Chondrocyte (in vitro differentiated cells): Measurements from ENCODE around the gene E2F4. TPM values are rescaled to one million over a fixed set of nuclear protein-coding genes. Genes with fewer than 3 reads are reported as not detected.

Experiments
- DNase-seq: peaks from one replicate; pipeline ENCODE4 v3.0.0; 2021; ENCODE audit warnings: mixed read lengths, low spot score
- H3K27ac Mint-ChIP-seq: one replicate; pipeline ENCODE4 v1.8.0; 2021; ENCODE audit warnings: mild to moderate bottlenecking, moderate library complexity, mixed read lengths; ENCODE audit not compliant: unreplicated experiment
- H3K27me3 Mint-ChIP-seq: 2 replicates; pipeline ENCODE4 v1.8.0; 2021; ENCODE audit warnings: low read depth, mixed read lengths
- H3K36me3 Mint-ChIP-seq: 2 replicates; pipeline ENCODE4 v1.8.0; 2021; ENCODE audit warnings: low read depth, mixed read lengths
- H3K4me1 Mint-ChIP-seq: 2 replicates; pipeline ENCODE4 v1.8.0; 2021; ENCODE audit warnings: low read depth, mild to moderate bottlenecking, mixed read lengths
- H3K4me3 Mint-ChIP-seq: one replicate; pipeline ENCODE4 v1.8.0; 2021; ENCODE audit warnings: mild to moderate bottlenecking, moderate library complexity, mixed read lengths; ENCODE audit not compliant: unreplicated experiment
- H3K9me3 Mint-ChIP-seq: 2 replicates; pipeline ENCODE4 v1.8.0; 2021; ENCODE audit warnings: low read depth, mixed read lengths
- CTCF ChIP-seq: fragments of 200-600 bp; sonication (generic); IDR thresholded peaks from 2 replicates; pipeline ENCODE4 v1.5.0; 2021; ENCODE audit warnings: antibody characterized with exemption, mild to moderate bottlenecking, moderate library complexity
- total RNA-seq: library from RNA; stranded (reverse); gene quantifications from 3 replicates; pipeline ENCODE4 v1.2.1, GENCODE V29; 2021

Gene E2F4
- total RNA-seq, 1 donor from 2014 or later = 33.4 TPM

- no peak overlapping the region for H3K4me3 Mint-ChIP-seq
- H3K36me3 Mint-ChIP-seq = peaks cover 1% of the 10 kb centered on the region
- TF ChIP-seq CTCF = no peak
- no peak overlapping the region for H3K27ac Mint-ChIP-seq
- no peaks in the 10 kb centered on the region for H3K9me3 Mint-ChIP-seq
- H3K4me1 Mint-ChIP-seq = peaks cover 33% of the 10 kb centered on the region
- no peaks in the 10 kb centered on the region for H3K27me3 Mint-ChIP-seq
- DNase-seq = no peak
These were observed 3.2 kb upstream of the E2F4 start for GRCh38 chr16:67188798-67189197.

GRCh38 chr16:67190041-67190440 lies 1.9 kb upstream of the E2F4 start, which contains the start of gene EXOC3L1:
Gene EXOC3L1 (minus strand): TSS chr16:67190136. CDS start chr16:67189676, 460 bp downstream.
- H3K27ac Mint-ChIP-seq = no peak within 1 kb of the TSS
- DNase-seq = no peak
- peaks cover 35% of the 10 kb centered on the region for H3K4me1 Mint-ChIP-seq
- H3K4me3 Mint-ChIP-seq = no peak within 1 kb of the TSS
- peaks cover 6% of the 10 kb centered on the region for H3K36me3 Mint-ChIP-seq
- H3K27me3 Mint-ChIP-seq = no peaks in the 10 kb centered on the region
- no peaks in the 10 kb centered on the region for H3K9me3 Mint-ChIP-seq
- TF ChIP-seq CTCF = no peak

GRCh38 chr16:67190448-67191399 lies 1.2 kb upstream of the E2F4 start:
- no peak for TF ChIP-seq CTCF
- H3K4me1 Mint-ChIP-seq = peaks cover 28% of the 10 kb centered on the region

GRCh38 chr16:67191411-67191994 lies 452 bp upstream of the E2F4 start:
- peaks cover 28% of the 10 kb centered on the region for H3K4me1 Mint-ChIP-seq

More at GRCh38 chr16:67190448-67191399, 1.2 kb upstream of the E2F4 start:
- no peak overlapping the region for H3K4me3 Mint-ChIP-seq
- no peaks in the 10 kb centered on the region for H3K9me3 Mint-ChIP-seq
- H3K27ac Mint-ChIP-seq = no peak overlapping the region
- H3K27me3 Mint-ChIP-seq = no peaks in the 10 kb centered on the region
- no peak for DNase-seq
- H3K36me3 Mint-ChIP-seq = peaks cover 8% of the 10 kb centered on the region

More at GRCh38 chr16:67191411-67191994, 452 bp upstream of the E2F4 start:
- Mint-ChIP-seq H3K36me3 (peaks cover 15% of the 10 kb centered on the region), H3K9me3 (no peaks in the 10 kb centered on the region), H3K4me3 (peak overlapping the region; percentile 87), H3K27me3 (no peaks in the 10 kb centered on the region), H3K27ac (peak overlapping the region; percentile 68)
- no peak for DNase-seq
- no peak for TF ChIP-seq CTCF
